ENCODE data around the gene TRAF7. TPM values are rescaled to one million over a fixed set of nuclear protein-coding genes. Genes with fewer than 3 reads are reported as not detected.

Gene TRAF7
- total RNA-seq, 2 experiments from 2014 or later, result 19.9 to 24.0 TPM

DNA sequence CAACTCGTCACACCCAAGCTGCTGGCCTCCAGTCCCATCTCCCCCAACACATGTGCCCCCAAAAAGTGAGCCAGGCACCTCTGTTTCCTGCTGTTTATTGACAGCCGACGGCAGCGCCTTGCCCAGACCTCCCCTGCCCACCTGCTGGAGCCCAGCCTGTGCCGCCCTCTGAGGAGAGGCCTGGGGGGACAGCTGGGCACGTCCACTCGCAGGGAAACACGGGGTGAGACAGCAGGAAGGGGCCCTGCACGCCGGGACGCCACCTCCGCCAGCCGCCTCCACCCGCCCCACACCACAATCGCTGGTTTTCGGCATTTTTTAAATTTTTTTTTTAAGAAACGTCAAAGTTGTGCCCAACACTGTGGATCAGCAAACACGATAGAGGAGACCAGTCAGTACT is 21.5 kb downstream of the TRAF7 start:
- Mint-ChIP-seq H3K27me3 (no peaks in the 10 kb centered on the region), H3K9me3 (no peaks in the 10 kb centered on the region), H3K36me3 (ENCODE audit: low read depth) (peaks cover 9% of the 10 kb centered on the region), H3K4me1 (ENCODE audit: low read depth) (no peaks in the 10 kb centered on the region), H3K4me3 (no peak overlapping the region), H3K27ac (no peak overlapping the region)
- no peaks in the 10 kb centered on the region for H3K4me1 ChIP-seq (ENCODE audit: insufficient read depth, low read length)
- DNase-seq (no peak), ATAC-seq (ENCODE audit: poor library complexity) (no peak)
- H3K27ac ChIP-seq (ENCODE audit: low read depth in 1 of 2, low read length in 2 of 2), result no peak overlapping the region
- H3K9me3 ChIP-seq (ENCODE audit: control insufficient read depth in 1 of 2, insufficient read depth in 1 of 2, low read length in 2 of 2), result no peaks in the 10 kb centered on the region
- intact Hi-C loops (cut with DNase I, micrococcal nuclease), result no loop called here
- peaks cover 33% of the 10 kb centered on the region for H3K36me3 ChIP-seq (ENCODE audit: insufficient read depth, low read length)
- CTCF ChIA-PET, result no interaction called here
- no peaks in the 10 kb centered on the region for H3K27me3 ChIP-seq (ENCODE audit: control insufficient read depth in 1 of 2, insufficient read depth in 2 of 2, low read length in 2 of 2)
- no peak overlapping the region for H3K4me3 ChIP-seq (ENCODE audit: low read length)
- TF ChIP-seq, protein P1, sequence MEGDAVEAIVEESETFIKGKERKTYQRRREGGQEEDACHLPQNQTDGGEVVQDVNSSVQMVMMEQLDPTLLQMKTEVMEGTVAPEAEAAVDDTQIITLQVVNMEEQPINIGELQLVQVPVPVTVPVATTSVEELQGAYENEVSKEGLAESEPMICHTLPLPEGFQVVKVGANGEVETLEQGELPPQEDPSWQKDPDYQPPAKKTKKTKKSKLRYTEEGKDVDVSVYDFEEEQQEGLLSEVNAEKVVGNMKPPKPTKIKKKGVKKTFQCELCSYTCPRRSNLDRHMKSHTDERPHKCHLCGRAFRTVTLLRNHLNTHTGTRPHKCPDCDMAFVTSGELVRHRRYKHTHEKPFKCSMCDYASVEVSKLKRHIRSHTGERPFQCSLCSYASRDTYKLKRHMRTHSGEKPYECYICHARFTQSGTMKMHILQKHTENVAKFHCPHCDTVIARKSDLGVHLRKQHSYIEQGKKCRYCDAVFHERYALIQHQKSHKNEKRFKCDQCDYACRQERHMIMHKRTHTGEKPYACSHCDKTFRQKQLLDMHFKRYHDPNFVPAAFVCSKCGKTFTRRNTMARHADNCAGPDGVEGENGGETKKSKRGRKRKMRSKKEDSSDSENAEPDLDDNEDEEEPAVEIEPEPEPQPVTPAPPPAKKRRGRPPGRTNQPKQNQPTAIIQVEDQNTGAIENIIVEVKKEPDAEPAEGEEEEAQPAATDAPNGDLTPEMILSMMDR (IDR thresholded peaks at IDR 0.05), result no peak
- POLR2A ChIA-PET, result no interaction called here

DNA sequence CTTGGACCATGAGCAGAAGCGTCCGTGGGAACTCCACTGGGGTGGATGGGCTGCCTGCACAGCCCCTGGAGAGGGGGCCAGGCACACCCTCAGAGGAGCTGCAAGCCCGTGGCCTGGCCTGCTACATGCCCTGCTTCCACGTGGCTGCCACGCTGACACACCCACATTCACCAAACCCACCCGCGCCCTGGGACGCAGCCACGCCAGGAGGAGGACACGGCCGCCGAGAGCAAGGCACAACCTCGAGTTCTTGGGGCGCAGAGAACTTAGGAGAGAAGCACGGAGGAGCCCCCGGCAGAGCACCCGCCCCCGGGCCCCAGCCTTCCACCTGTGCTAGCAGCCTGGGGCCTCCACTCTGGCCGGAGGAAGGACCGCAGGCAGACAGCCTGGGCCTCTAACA is 22.0 kb downstream of the TRAF7 start:
- Mint-ChIP-seq H3K27me3 (no peaks in the 10 kb centered on the region), H3K36me3 (ENCODE audit: low read depth) (peaks cover 9% of the 10 kb centered on the region), H3K27ac (no peak overlapping the region), H3K9me3 (no peaks in the 10 kb centered on the region), H3K4me3 (no peak overlapping the region), H3K4me1 (ENCODE audit: low read depth) (no peaks in the 10 kb centered on the region)
- H3K4me1 ChIP-seq (ENCODE audit: insufficient read depth, low read length), result no peaks in the 10 kb centered on the region
- intact Hi-C loops (cut with DNase I, micrococcal nuclease), result no loop called here
- POLR2A ChIA-PET, result no interaction called here
- CTCF ChIA-PET, result no interaction called here
- TF ChIP-seq, protein P1 (IDR thresholded peaks at IDR 0.05), result no peak
- H3K27me3 ChIP-seq (ENCODE audit: control insufficient read depth in 1 of 2, insufficient read depth in 2 of 2, low read length in 2 of 2), result no peaks in the 10 kb centered on the region
- ATAC-seq (ENCODE audit: poor library complexity), result no peak
- no peak overlapping the region for H3K4me3 ChIP-seq (ENCODE audit: low read length)
- H3K9me3 ChIP-seq (ENCODE audit: control insufficient read depth in 1 of 2, insufficient read depth in 1 of 2, low read length in 2 of 2), result no peaks in the 10 kb centered on the region
- H3K27ac ChIP-seq (ENCODE audit: low read depth in 1 of 2, low read length in 2 of 2), result no peak overlapping the region
- peaks cover 30% of the 10 kb centered on the region for H3K36me3 ChIP-seq (ENCODE audit: insufficient read depth, low read length)
- no peak for DNase-seq

DNA sequence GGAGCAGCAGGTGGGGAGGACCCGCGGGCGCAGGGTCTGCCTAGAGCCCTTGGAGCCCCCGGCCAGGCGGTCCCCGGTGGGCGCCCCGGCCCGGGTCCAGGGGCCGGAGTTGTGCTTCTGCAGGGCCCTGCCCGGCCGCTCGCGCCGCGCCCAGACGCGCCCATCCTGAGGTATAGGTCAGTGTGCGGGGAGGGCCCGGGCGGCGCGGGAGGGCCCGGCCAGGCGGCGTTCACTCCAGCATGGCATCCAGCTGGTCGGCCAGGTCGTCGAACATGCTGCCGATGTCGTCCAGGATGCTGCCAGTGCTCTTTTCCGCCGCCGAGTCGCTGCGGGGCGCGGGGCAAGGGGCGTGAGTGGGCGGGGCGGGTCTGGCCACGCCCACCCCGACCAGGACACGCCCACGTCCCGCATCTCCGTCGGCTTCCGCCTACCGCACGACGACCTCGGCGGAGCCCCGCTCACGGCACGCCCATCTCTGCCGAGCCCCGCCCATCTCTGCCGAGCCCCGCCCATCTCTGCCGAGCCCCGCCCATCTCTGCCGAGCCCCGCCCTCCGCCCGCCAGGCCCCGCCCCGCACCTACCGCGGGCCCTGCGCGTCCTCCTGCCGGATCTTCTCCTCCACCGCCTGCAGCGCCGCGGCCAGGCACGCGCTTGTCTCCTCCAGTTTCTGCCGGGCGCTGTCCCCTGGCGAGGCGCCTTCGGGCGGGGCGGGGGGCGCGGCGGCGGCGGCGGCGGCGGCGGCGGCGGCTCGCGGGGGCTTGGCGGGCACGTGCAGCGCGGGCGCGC is 22.9 kb downstream of the TRAF7 start:
- CTCF ChIA-PET, result no interaction called here
- Mint-ChIP-seq H3K27ac (no peak overlapping the region), H3K36me3 (ENCODE audit: low read depth) (peaks cover 9% of the 10 kb centered on the region), H3K9me3 (no peaks in the 10 kb centered on the region), H3K4me1 (ENCODE audit: low read depth) (no peaks in the 10 kb centered on the region), H3K4me3 (no peak overlapping the region), H3K27me3 (no peaks in the 10 kb centered on the region)
- no peak overlapping the region for H3K4me3 ChIP-seq (ENCODE audit: low read length)
- POLR2A ChIA-PET, result no interaction called here
- no peaks in the 10 kb centered on the region for H3K4me1 ChIP-seq (ENCODE audit: insufficient read depth, low read length)
- peak; percentile 90 for ATAC-seq (ENCODE audit: poor library complexity)
- TF ChIP-seq, protein P1 (IDR thresholded peaks at IDR 0.05), result no peak
- peaks cover 27% of the 10 kb centered on the region for H3K36me3 ChIP-seq (ENCODE audit: insufficient read depth, low read length)
- no peaks in the 10 kb centered on the region for H3K27me3 ChIP-seq (ENCODE audit: control insufficient read depth in 1 of 2, insufficient read depth in 2 of 2, low read length in 2 of 2)
- intact Hi-C loops (cut with DNase I, micrococcal nuclease), result no loop called here
- DNase-seq, result peak in 9 of 14 experiments; percentile 22 to 70 (median 39)
- H3K9me3 ChIP-seq (ENCODE audit: control insufficient read depth in 1 of 2, insufficient read depth in 1 of 2, low read length in 2 of 2), result no peaks in the 10 kb centered on the region
- H3K27ac ChIP-seq (ENCODE audit: low read depth in 1 of 2, low read length in 2 of 2), result no peak overlapping the region

Measured in CD4-positive, alpha-beta T cell (primary cell).